ENCODE results near the gene CACNA2D1.

The CACNA2D1 gene

GRCh38 chr7:82443547-82444219 lies at the start of gene CACNA2D1:
Gene CACNA2D1, minus strand, starts transcription at chr7:82443777.
- peak within 1 kb of the TSS; percentile 40 for H3K4me3 Mint-ChIP-seq
- H3K4me1 Mint-ChIP-seq (ENCODE audit: low read depth): no peaks in the 10 kb centered on the region

DNA sequence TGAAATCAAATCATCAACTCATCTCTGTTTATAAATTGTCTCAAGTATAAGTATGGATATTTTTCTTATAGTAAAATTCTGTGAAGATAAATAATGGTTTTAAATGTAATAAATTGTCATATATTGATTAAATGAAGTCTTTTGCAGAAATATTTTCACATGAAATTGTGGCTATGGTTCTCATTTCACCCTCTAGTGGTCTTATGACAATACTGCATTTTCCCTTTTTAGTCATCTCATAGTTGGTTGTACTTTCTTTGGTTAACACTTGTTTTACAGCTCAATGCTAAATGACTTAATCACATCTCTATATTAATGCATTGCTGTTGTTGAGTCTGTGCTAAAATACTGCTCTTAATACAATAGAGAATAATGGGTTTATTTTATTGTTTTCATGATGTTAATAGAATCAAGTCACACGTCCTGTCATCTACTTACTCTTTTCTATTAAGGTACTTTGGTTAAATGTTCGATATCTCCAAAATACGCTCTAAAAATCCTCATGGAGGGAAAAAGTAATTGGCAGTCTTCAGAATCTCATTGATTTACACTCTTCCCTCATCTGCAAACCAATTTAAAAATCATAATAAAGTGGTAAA lies 38.0 kb upstream of the CACNA2D1 start:
- H3K27me3 Mint-ChIP-seq (ENCODE audit: low read depth): no peaks in the 10 kb centered on the region
- no peaks in the 10 kb centered on the region for H3K36me3 Mint-ChIP-seq (ENCODE audit: low read depth)
- no peaks in the 10 kb centered on the region for H3K4me1 Mint-ChIP-seq (ENCODE audit: low read depth)
- no peak overlapping the region for H3K27ac Mint-ChIP-seq
- H3K9me3 Mint-ChIP-seq: no peaks in the 10 kb centered on the region
- no peak overlapping the region for H3K4me3 Mint-ChIP-seq

More at GRCh38 chr7:82443547-82444219, at the start of gene CACNA2D1:
- Mint-ChIP-seq H3K9me3 (no peaks in the 10 kb centered on the region), H3K36me3 (ENCODE audit: low read depth) (no peaks in the 10 kb centered on the region), H3K27me3 (ENCODE audit: low read depth) (peaks cover 45% of the 10 kb centered on the region), H3K27ac (no peak within 1 kb of the TSS)

DNA sequence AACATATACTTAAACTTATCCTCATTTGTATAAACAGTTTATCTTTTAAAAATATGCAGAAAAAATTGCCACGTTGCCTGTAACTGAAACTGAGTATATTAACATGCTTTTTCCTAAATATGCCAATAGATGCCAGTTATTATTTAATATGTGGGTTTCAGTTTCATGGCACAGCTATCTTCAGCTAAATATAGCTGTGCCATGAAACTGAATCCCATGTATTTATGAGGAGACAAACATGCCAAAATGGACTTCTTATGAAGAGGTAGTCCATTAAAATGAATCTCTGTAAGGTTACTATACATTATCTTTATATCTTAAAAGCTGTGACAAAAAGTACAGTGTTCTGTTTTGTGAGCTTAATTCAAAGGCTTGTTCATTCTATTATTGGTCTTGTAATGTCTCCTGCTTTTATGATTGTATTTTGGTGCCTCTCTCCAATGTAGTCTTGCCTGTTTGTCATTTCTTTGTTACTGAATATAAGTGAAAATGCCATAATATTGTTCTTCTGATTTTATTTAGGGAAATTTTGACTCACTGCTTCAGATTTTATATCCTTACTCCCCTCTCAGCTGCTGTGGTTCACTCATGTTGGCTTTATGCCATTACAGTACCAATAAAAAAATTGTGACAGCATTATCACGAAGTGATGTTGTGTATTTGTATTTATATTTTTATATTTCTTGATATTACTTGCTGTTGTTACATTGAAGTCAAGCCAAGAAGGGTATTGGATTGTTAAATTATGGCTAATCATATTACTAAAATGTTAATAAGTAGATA lies 34.3 kb upstream of the CACNA2D1 start:
- H3K9me3 Mint-ChIP-seq: no peaks in the 10 kb centered on the region
- H3K4me3 Mint-ChIP-seq: no peak overlapping the region
- no peaks in the 10 kb centered on the region for H3K36me3 Mint-ChIP-seq (ENCODE audit: low read depth)
- H3K4me1 Mint-ChIP-seq (ENCODE audit: low read depth): no peaks in the 10 kb centered on the region
- no peak overlapping the region for H3K27ac Mint-ChIP-seq
- H3K27me3 Mint-ChIP-seq (ENCODE audit: low read depth): no peaks in the 10 kb centered on the region

DNA sequence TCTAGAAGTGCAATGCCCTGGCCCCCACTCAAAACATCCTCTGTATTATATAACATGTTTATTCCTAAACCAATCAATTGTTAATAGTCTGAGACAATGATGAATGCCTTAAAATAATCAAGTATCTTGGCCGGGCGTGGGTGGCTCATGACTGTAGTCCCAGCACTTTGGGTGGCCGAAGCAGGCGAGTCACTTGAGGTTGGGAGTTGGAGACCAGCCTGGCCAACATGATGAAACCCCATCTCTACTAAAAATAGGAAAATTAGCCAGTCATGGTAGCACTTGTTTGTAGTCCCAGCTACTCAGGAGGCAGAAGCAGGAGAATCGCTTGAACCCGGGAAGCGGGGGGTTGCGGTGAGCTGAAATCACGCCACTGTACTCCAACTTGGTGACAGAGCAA lies 29.4 kb upstream of the CACNA2D1 start:
- H3K4me3 Mint-ChIP-seq: no peak overlapping the region
- no peaks in the 10 kb centered on the region for H3K36me3 Mint-ChIP-seq (ENCODE audit: low read depth)
- H3K27ac Mint-ChIP-seq: no peak overlapping the region
- H3K9me3 Mint-ChIP-seq: no peaks in the 10 kb centered on the region
- H3K4me1 Mint-ChIP-seq (ENCODE audit: low read depth): no peaks in the 10 kb centered on the region
- H3K27me3 Mint-ChIP-seq (ENCODE audit: low read depth): no peaks in the 10 kb centered on the region

DNA sequence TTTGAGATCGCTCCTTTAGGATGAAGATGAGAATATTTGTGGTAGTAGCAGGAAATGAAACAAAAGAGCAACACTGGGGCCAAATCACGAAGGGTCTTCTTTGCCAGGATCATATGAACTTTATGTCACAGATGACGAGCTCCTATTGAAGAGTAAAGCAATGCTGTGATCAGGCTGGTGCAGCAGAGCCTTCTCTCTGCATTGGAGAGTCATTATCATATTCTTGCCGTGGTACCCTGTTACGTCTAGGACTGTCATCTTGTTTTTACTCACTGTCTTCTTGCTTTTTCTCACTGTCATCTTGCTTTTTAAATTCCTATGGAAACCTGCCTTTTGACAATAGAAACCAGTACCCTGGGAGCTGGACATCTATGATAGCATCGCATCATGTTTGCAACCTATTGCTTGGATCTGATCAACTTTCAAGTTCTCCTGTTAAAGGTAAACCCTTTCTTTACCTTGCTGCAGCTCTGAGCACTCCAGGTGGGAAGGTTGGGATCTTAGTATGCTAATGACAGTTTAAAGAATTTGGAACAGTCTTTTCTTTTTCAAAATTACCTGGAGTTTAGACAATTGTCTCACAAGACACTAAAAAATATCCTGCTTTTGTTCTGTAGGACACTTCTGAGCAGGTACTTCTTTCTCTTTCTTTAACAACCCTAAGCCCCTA lies 27.9 kb upstream of the CACNA2D1 start:
- Mint-ChIP-seq H3K4me3 (no peak overlapping the region), H3K4me1 (ENCODE audit: low read depth) (no peaks in the 10 kb centered on the region), H3K27ac (no peak overlapping the region), H3K27me3 (ENCODE audit: low read depth) (no peaks in the 10 kb centered on the region), H3K9me3 (no peaks in the 10 kb centered on the region), H3K36me3 (ENCODE audit: low read depth) (no peaks in the 10 kb centered on the region)

- H3K27me3 Mint-ChIP-seq (ENCODE audit: low read depth): no peaks in the 10 kb centered on the region
Measured at GRCh38 chr7:82469207-82469606, 25.6 kb upstream of the CACNA2D1 start.

GRCh38 chr7:82468435-82468834 lies 24.9 kb upstream of the CACNA2D1 start:
- Mint-ChIP-seq H3K4me1 (ENCODE audit: low read depth) (no peaks in the 10 kb centered on the region), H3K36me3 (ENCODE audit: low read depth) (no peaks in the 10 kb centered on the region), H3K27me3 (ENCODE audit: low read depth) (no peaks in the 10 kb centered on the region), H3K27ac (no peak overlapping the region), H3K9me3 (no peaks in the 10 kb centered on the region), H3K4me3 (no peak overlapping the region)

More at GRCh38 chr7:82469207-82469606, 25.6 kb upstream of the CACNA2D1 start:
- H3K4me1 Mint-ChIP-seq (ENCODE audit: low read depth): no peaks in the 10 kb centered on the region
- H3K9me3 Mint-ChIP-seq: no peaks in the 10 kb centered on the region
- H3K36me3 Mint-ChIP-seq (ENCODE audit: low read depth): no peaks in the 10 kb centered on the region
- H3K4me3 Mint-ChIP-seq: no peak overlapping the region
- no peak overlapping the region for H3K27ac Mint-ChIP-seq

GRCh38 chr7:82467020-82467419 lies 23.4 kb upstream of the CACNA2D1 start:
- no peak overlapping the region for H3K4me3 Mint-ChIP-seq
- no peaks in the 10 kb centered on the region for H3K36me3 Mint-ChIP-seq (ENCODE audit: low read depth)
- no peak overlapping the region for H3K27ac Mint-ChIP-seq
- no peaks in the 10 kb centered on the region for H3K4me1 Mint-ChIP-seq (ENCODE audit: low read depth)
- no peaks in the 10 kb centered on the region for H3K27me3 Mint-ChIP-seq (ENCODE audit: low read depth)
- H3K9me3 Mint-ChIP-seq: no peaks in the 10 kb centered on the region

GRCh38 chr7:82464372-82464771 lies 20.8 kb upstream of the CACNA2D1 start:
- Mint-ChIP-seq H3K36me3 (ENCODE audit: low read depth) (no peaks in the 10 kb centered on the region), H3K9me3 (no peaks in the 10 kb centered on the region), H3K27ac (no peak overlapping the region), H3K4me3 (no peak overlapping the region), H3K4me1 (ENCODE audit: low read depth) (no peaks in the 10 kb centered on the region), H3K27me3 (ENCODE audit: low read depth) (no peaks in the 10 kb centered on the region)

DNA sequence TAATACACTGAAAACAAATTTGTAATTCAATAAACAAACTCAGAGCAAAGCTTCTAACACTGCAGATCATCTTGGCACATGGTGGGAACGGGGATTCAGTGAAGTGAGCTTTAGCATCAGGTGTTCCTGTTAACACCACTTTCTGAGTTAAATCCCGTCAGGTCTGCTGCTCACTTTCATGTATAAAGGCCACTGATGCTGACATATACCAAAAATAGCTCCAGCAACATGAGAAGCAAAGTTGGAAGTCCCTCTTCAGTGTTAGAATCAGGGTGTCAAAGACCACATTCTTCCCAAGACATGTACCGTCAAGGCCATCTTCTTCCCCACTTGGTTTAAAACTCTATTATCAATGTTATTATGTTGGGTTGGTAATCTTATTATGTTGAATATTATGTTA lies 11.7 kb upstream of the CACNA2D1 start:
- no peak overlapping the region for H3K4me3 Mint-ChIP-seq

DNA sequence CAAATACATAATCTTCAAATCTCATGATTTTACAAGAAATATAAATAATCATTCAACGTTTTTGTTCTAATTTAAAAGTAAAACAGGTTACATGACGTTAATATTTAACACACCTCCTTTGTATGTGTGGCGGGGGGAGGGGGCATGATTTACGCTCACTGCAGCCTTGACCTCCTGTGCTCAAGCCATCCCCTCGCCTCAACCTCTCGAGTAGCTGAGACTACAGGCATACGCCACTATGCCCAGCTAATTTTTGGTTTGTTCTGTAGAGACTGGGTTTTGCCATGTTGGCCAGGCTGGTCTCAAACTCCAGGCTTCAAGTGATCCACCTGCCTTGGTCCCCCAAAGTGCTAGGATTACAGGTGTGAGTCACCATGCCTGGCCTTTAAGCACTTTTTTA lies 7.2 kb upstream of the CACNA2D1 start:
- Mint-ChIP-seq H3K27me3 (ENCODE audit: low read depth) (peaks cover 4% of the 10 kb centered on the region), H3K27ac (no peak overlapping the region), H3K4me3 (no peak overlapping the region)

More for the DNA sequence above, 11.7 kb upstream of the CACNA2D1 start:
- Mint-ChIP-seq H3K36me3 (ENCODE audit: low read depth) (no peaks in the 10 kb centered on the region), H3K27ac (no peak overlapping the region), H3K27me3 (ENCODE audit: low read depth) (no peaks in the 10 kb centered on the region), H3K9me3 (no peaks in the 10 kb centered on the region), H3K4me1 (ENCODE audit: low read depth) (no peaks in the 10 kb centered on the region)

DNA sequence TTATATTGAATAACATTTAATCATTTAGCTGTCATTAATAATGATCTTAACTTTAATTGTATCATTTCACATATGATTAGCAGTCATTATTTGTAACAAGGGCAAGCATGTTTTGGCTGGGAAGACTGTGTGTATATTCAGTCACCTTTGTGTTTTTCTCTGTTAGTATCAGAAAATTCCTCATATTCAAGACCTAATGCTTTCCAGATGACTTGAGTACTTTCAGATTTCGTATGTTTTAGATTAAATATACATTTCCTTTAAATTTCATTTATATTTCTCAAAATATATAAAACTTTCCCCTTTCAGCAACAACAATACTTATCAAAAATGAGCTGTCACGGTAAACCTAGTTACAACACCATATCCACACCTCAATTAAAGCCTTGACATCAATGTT lies 6.3 kb upstream of the CACNA2D1 start:
- Mint-ChIP-seq H3K27me3 (ENCODE audit: low read depth) (peaks cover 13% of the 10 kb centered on the region), H3K9me3 (no peaks in the 10 kb centered on the region), H3K4me3 (no peak overlapping the region), H3K4me1 (ENCODE audit: low read depth) (no peaks in the 10 kb centered on the region), H3K36me3 (ENCODE audit: low read depth) (no peaks in the 10 kb centered on the region), H3K27ac (no peak overlapping the region)

More for the DNA sequence above, 7.2 kb upstream of the CACNA2D1 start:
- no peaks in the 10 kb centered on the region for H3K9me3 Mint-ChIP-seq
- no peaks in the 10 kb centered on the region for H3K36me3 Mint-ChIP-seq (ENCODE audit: low read depth)
- H3K4me1 Mint-ChIP-seq (ENCODE audit: low read depth): no peaks in the 10 kb centered on the region

- no peaks in the 10 kb centered on the region for H3K4me1 Mint-ChIP-seq (ENCODE audit: low read depth)
- peaks cover 32% of the 10 kb centered on the region for H3K27me3 Mint-ChIP-seq (ENCODE audit: low read depth)
- H3K27ac Mint-ChIP-seq: no peak overlapping the region
- no peaks in the 10 kb centered on the region for H3K9me3 Mint-ChIP-seq
- no peaks in the 10 kb centered on the region for H3K36me3 Mint-ChIP-seq (ENCODE audit: low read depth)
- H3K4me3 Mint-ChIP-seq: no peak overlapping the region
Measured at GRCh38 chr7:82446897-82447296, 3.3 kb upstream of the CACNA2D1 start.

- Mint-ChIP-seq H3K27me3 (ENCODE audit: low read depth) (peaks cover 45% of the 10 kb centered on the region), H3K9me3 (no peaks in the 10 kb centered on the region), H3K36me3 (ENCODE audit: low read depth) (no peaks in the 10 kb centered on the region), H3K27ac (no peak overlapping the region), H3K4me1 (ENCODE audit: low read depth) (no peaks in the 10 kb centered on the region), H3K4me3 (no peak overlapping the region)
Measured at GRCh38 chr7:82445271-82445670, 1.7 kb upstream of the CACNA2D1 start.
